Smooth muscle cell (in vitro differentiated cells): ENCODE data around the gene PILRB. TPM values are rescaled to one million over a fixed set of nuclear protein-coding genes. Genes with fewer than 3 reads are reported as not detected.

Experiments used
- DNase-seq: peaks from one replicate; lab custom pipeline; 2025; ENCODE audit not compliant: unreplicated experiment; lab: John Stamatoyannopoulos, UW
- H2AFZ ChIP-seq: fragments of 200-600 bp; sonication (generic); 2 replicates; pipeline ENCODE4 v1.6.0; 2016; ENCODE audit warnings: antibody characterized with exemption, low read depth, mild to moderate bottlenecking
- H3F3A ChIP-seq: fragments of 200-600 bp; sonication (generic); 2 replicates; pipeline ENCODE4 v1.6.0; 2017; ENCODE audit warnings: antibody characterized with exemption, low read depth
- H3K27ac ChIP-seq: fragments of 200-600 bp; sonication (generic); 2 replicates; pipeline ENCODE4 v1.5.1; 2016; ENCODE audit warnings: low read depth, mild to moderate bottlenecking
- H3K27me3 ChIP-seq: fragments of 200-600 bp; sonication (generic); 2 replicates; pipeline ENCODE4 v1.6.1; 2016; ENCODE audit warnings: low read depth, mild to moderate bottlenecking
- H3K36me3 ChIP-seq: fragments of 200-600 bp; sonication (generic); 2 replicates; pipeline ENCODE4 v1.5.1; 2016; ENCODE audit warnings: low read depth
- H3K4me1 ChIP-seq: fragments of 200-600 bp; sonication (generic); 2 replicates; pipeline ENCODE4 v1.5.1; 2016; ENCODE audit warnings: low read depth
- H3K4me2 ChIP-seq: fragments of 200-600 bp; sonication (generic); 2 replicates; pipeline ENCODE4 v1.6.0; 2016; ENCODE audit warnings: mild to moderate bottlenecking
- H3K4me3 ChIP-seq: fragments of 200-600 bp; sonication (generic); 2 replicates; pipeline ENCODE4 v1.5.1; 2016; ENCODE audit warnings: mild to moderate bottlenecking
- H3K79me2 ChIP-seq: fragments of 200-600 bp; sonication (generic); 2 replicates; pipeline ENCODE4 v1.6.0; 2016; ENCODE audit warnings: low read depth, mild to moderate bottlenecking
- H3K9ac ChIP-seq: fragments of 200-600 bp; sonication (generic); 2 replicates; pipeline ENCODE4 v1.6.0; 2016; ENCODE audit warnings: low read depth
- H3K9me3 ChIP-seq: fragments of 200-600 bp; sonication (generic); replicated peaks from 2 replicates; pipeline ENCODE4 v1.5.1; 2016; ENCODE audit warnings: low read depth
- H4K20me1 ChIP-seq: fragments of 200-600 bp; sonication (generic); 2 replicates; pipeline ENCODE4 v1.6.0; 2016; ENCODE audit warnings: low read depth
- CTCF ChIP-seq: fragments of 200-600 bp; sonication (generic); IDR thresholded peaks from 2 replicates; pipeline ENCODE4 v1.5.1; 2017; ENCODE audit warnings: borderline replicate concordance, mild to moderate bottlenecking, antibody characterized with exemption; ENCODE audit not compliant: insufficient read depth, poor library complexity, severe bottlenecking
- WGBS: methylation state at CpG from one replicate; pipeline ENCODE4 v1.1.7; 2016; ENCODE audit warnings: low lambda C conversion rate; 5-methylcytosine and 5-hydroxymethylcytosine counted together
- polyA plus RNA-seq: library from polyadenylated mRNA; unstranded; fragments of >200 nt; fragmentation: Nextera tagmentation; extraction: Ambion mirVana; gene quantifications from 2 replicates; pipeline ENCODE4 v1.2.1, GENCODE V29; 2016
- total RNA-seq: library from RNA; depleted of rRNA; stranded (reverse); fragments of >200 nt; gene quantifications from 2 replicates; pipeline ENCODE4 v1.2.3, GENCODE V29; 2014

PILRB gene
- total and polyA plus RNA-seq, 2 experiments from 2014 or later: 10.1 to 12.0 TPM

- no peak overlapping the region for H3K9ac ChIP-seq
- no peak overlapping the region for H3K27ac ChIP-seq
- H2AFZ ChIP-seq: no peak overlapping the region
- H3F3A ChIP-seq: no peaks in the 10 kb centered on the region
- H3K36me3 ChIP-seq: no peaks in the 10 kb centered on the region
- peaks cover 10% of the 10 kb centered on the region for H3K4me1 ChIP-seq
- no peaks in the 10 kb centered on the region for H3K79me2 ChIP-seq
- no peaks in the 10 kb centered on the region for H4K20me1 ChIP-seq
- DNase-seq: no peak
- H3K27me3 ChIP-seq: no peaks in the 10 kb centered on the region
- no peaks in the 10 kb centered on the region for H3K9me3 ChIP-seq
- TF ChIP-seq CTCF: no peak
- no peak overlapping the region for H3K4me3 ChIP-seq
- no peak overlapping the region for H3K4me2 ChIP-seq
- WGBS: 85% methylated on average over 6 of the region's 6 CpGs
Observed at GRCh38 chr7:100369105-100369504, 11.2 kb downstream of the PILRB start.

DNA sequence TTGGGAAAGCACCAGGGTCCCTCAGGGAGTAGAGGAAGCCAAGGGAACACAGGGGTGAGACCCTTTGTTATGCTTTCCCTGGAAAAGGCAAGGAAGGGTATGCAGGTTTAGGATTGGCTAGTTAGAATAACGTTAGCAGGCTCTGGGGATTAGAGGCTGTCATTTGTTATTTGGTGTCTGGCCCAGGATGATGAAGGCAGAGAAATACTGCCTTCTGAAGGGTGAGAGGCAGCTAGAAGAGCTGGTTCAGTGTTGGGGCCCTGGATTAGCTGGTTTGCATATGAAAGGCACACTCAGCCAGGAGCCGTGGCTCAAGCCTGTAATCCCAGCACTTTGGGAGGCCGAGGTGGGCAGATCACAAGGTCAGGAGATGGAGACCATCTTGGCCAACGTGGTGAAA is 12.4 kb downstream of the PILRB start:
- WGBS: 19% methylated on average over 4 of the region's 4 CpGs
- no peak overlapping the region for H2AFZ ChIP-seq
- H3K9me3 ChIP-seq: no peaks in the 10 kb centered on the region
- no peaks in the 10 kb centered on the region for H3K36me3 ChIP-seq
- TF ChIP-seq CTCF: no peak
- H3K4me1 ChIP-seq: peaks cover 10% of the 10 kb centered on the region
- H3F3A ChIP-seq: no peaks in the 10 kb centered on the region
- H3K79me2 ChIP-seq: no peaks in the 10 kb centered on the region
- DNase-seq: no peak
- H3K4me3 ChIP-seq: no peak overlapping the region
- H3K27ac ChIP-seq: no peak overlapping the region
- H3K9ac ChIP-seq: no peak overlapping the region
- no peaks in the 10 kb centered on the region for H3K27me3 ChIP-seq
- no peaks in the 10 kb centered on the region for H4K20me1 ChIP-seq
- no peak overlapping the region for H3K4me2 ChIP-seq

DNA sequence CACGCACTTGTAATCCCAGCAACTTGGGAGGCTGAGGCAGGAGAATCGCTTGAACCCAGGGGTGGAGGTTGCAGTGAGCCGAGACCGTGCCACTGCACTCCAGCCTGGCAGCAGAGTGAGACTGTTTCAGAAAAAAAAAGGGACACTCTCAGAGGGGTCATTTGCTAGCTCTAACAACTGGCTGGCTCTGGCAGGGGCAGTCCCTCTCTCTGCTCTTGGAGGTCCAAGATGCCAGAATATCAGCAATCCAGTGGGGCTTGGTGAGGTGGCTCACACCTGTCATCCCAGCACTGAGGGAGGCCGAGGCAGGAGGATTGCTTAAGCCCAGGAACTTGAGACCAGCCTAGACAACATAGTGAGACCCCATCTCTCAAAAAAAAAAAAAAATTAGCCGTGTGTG is 12.8 kb downstream of the PILRB start:
- H3K4me3 ChIP-seq: no peak overlapping the region
- H3F3A ChIP-seq: no peaks in the 10 kb centered on the region
- H3K9ac ChIP-seq: no peak overlapping the region
- no peaks in the 10 kb centered on the region for H3K36me3 ChIP-seq
- TF ChIP-seq CTCF: no peak
- 93% methylated on average over 6 of the region's 6 CpGs for WGBS
- no peaks in the 10 kb centered on the region for H3K9me3 ChIP-seq
- H3K79me2 ChIP-seq: no peaks in the 10 kb centered on the region
- H3K4me2 ChIP-seq: no peak overlapping the region
- no peaks in the 10 kb centered on the region for H4K20me1 ChIP-seq
- DNase-seq: no peak
- H3K27ac ChIP-seq: no peak overlapping the region
- peaks cover 10% of the 10 kb centered on the region for H3K4me1 ChIP-seq
- H3K27me3 ChIP-seq: no peaks in the 10 kb centered on the region
- no peak overlapping the region for H2AFZ ChIP-seq

GRCh38 chr7:100371561-100372171 is 13.7 kb downstream of the PILRB start:
- Histone ChIP-seq H3K9me3 (no peaks in the 10 kb centered on the region), H3K4me2 (no peak overlapping the region), H4K20me1 (no peaks in the 10 kb centered on the region), H3F3A (no peaks in the 10 kb centered on the region), H3K9ac (no peak overlapping the region), H3K4me1 (peaks cover 10% of the 10 kb centered on the region), H3K4me3 (no peak overlapping the region), H3K27ac (no peak overlapping the region), H3K79me2 (no peaks in the 10 kb centered on the region), H2AFZ (no peak overlapping the region), H3K36me3 (no peaks in the 10 kb centered on the region), H3K27me3 (no peaks in the 10 kb centered on the region)
- no peak for DNase-seq
- WGBS: 89% methylated on average over 6 of the region's 7 CpGs
- TF ChIP-seq CTCF: no peak
